ENCODE results near the gene USP27X. TPM values are rescaled to one million over a fixed set of nuclear protein-coding genes. Genes with fewer than 3 reads are reported as not detected.

The USP27X gene
- polyA plus RNA-seq, 1 experiment: 4.2 TPM

DNA sequence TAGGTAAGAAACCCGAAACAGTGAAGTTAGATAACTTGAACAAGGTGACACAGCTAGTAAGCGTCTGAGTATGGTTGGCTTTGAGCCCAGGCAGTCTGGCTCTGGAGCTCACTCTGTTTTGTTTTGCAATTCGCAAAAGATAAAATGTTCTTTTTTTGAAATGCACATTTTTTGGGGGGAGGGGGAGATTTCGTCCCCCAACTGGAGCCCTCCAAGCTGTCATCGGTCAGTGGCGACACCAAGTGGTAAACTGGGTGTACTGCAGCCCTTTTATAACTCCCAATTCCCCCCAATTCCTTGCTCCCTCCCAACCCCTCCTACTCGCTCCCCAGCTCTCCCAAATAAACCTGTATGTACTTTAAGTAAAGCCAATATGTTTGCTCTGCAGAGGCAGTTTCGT, 40.3 kb downstream of the USP27X start:
- Histone ChIP-seq H3K27ac (ENCODE audit: low read depth, low read length) (no peak overlapping the region), H3K27me3 (ENCODE audit: control insufficient read depth, insufficient read depth, low read length) (no peaks in the 10 kb centered on the region), H3K4me3 (ENCODE audit: low read depth, low read length) (no peak overlapping the region), H3K9me3 (ENCODE audit: control insufficient read depth, insufficient read depth, low read length) (no peaks in the 10 kb centered on the region; the same call in 1 of the 2 replicates)
- POLR2A ChIA-PET: no interaction called here
- CTCF ChIA-PET: interaction anchor here (0.7 to 1.9 kb wide), 19 partner anchors 9 to 664 kb away, joined by 3 to 16 read pairs (median 4); partner anchors contain the start of genes CCNB3 and USP27X
- DNase-seq (ENCODE audit: low read depth, low spot score): no peak
- TF ChIP-seq, protein P1, sequence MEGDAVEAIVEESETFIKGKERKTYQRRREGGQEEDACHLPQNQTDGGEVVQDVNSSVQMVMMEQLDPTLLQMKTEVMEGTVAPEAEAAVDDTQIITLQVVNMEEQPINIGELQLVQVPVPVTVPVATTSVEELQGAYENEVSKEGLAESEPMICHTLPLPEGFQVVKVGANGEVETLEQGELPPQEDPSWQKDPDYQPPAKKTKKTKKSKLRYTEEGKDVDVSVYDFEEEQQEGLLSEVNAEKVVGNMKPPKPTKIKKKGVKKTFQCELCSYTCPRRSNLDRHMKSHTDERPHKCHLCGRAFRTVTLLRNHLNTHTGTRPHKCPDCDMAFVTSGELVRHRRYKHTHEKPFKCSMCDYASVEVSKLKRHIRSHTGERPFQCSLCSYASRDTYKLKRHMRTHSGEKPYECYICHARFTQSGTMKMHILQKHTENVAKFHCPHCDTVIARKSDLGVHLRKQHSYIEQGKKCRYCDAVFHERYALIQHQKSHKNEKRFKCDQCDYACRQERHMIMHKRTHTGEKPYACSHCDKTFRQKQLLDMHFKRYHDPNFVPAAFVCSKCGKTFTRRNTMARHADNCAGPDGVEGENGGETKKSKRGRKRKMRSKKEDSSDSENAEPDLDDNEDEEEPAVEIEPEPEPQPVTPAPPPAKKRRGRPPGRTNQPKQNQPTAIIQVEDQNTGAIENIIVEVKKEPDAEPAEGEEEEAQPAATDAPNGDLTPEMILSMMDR (IDR thresholded peaks at IDR 0.05; ENCODE audit: low read depth, low read length): peak; percentile 69

DNA sequence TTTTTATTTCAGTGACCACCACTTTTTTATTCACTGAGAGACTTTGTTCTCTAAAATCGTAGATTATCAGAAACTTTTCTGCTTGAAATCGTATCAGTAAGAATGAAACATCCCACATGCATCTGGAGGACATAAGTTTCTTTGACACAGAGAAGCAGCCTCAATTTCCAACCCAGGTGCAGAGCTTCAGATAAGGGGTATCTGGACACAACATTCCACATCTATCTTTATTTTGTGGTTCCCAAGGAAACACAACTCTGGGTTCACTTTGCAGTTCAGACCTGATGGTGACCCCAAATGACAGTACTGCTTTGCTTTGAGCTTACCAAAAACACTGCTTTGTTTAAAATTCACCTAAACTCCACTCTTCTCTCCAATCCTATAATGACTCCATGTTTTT, 41.8 kb downstream of the USP27X start:
- ChIA-PET CTCF (interaction anchor here (1.0 to 2.2 kb wide), 5 partner anchors 37 to 283 kb away, joined by 3 to 6 read pairs (median 3); partner anchors contain the start of genes CCNB3 and USP27X), POLR2A (no interaction called here)
- Histone ChIP-seq H3K9me3 (ENCODE audit: control insufficient read depth, insufficient read depth, low read length) (no peaks in the 10 kb centered on the region; the same call in 1 of the 2 replicates), H3K27ac (ENCODE audit: low read depth, low read length) (no peak overlapping the region), H3K27me3 (ENCODE audit: control insufficient read depth, insufficient read depth, low read length) (no peaks in the 10 kb centered on the region), H3K4me3 (ENCODE audit: low read depth, low read length) (no peak overlapping the region)
- DNase-seq (ENCODE audit: low read depth, low spot score): no peak
- TF ChIP-seq, protein P1 (IDR thresholded peaks at IDR 0.05; ENCODE audit: low read depth, low read length): no peak

DNA sequence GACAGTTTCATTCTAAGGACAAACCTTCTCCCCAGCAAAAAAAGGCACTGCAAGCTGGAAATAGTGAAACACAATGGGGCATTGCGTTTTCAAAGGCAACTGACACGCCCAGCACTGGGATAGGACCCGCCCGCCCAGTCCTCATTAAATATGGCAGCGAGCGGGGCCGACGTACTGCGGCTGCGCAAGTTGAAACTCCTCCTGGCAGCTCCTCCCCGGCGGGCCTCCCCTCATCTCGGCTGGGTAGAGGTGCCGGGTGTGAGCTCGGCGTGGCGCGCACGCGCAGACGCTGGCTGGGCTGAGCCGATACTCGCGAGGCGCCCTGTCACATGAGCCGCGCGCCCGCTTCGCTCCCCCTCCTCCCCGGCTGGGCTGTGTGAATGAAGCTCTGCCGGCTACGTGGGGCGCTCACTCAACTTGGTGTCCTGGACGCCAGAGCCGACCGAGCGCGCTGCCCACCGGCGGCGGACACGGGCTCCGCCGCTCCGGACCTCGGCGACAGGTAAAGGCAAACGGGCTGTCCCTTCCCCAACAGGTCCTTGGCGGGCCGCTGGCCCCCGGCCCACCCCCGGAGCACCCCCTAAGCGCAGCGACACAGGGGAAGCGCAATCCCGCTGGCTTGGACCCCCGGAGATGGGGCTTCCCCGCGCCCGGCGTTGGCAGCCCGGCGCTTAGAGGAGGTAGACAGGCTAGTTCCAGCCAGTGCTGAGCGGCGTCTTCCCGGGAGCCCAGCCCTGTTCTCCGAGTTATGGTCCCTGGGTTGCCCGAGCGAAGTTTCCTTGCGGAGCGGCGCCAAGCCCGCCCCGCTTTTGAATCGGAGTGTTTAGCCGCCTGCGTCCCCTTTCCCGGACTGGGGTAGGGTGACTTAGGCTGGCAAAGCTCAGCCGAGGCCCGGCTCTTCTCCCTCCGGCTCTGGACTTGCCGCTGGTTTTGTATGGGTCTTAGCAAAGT, 43.3 kb downstream of the USP27X start, which contains the start of gene CLCN5:
TSS of gene CLCN5 (plus strand) at position 306 of the 951 bp plus-strand sequence. CDS start 2,703 bp downstream, outside the sequence.
- TF ChIP-seq, protein P1 (IDR thresholded peaks at IDR 0.05; ENCODE audit: low read depth, low read length): no peak
- Histone ChIP-seq H3K27ac (ENCODE audit: low read depth, low read length) (no peak within 1 kb of the TSS), H3K27me3 (ENCODE audit: control insufficient read depth, insufficient read depth, low read length) (no peaks in the 10 kb centered on the region), H3K4me3 (ENCODE audit: low read depth, low read length) (peak within 1 kb of the TSS; percentile 66), H3K9me3 (ENCODE audit: control insufficient read depth, insufficient read depth, low read length) (no peaks in the 10 kb centered on the region; the same call in 1 of the 2 replicates)
- POLR2A ChIA-PET: interaction anchor here (0.6 to 0.9 kb wide), 3 partner anchors 27 to 1840 kb away, joined by 3 read pairs; no protein-coding TSS in a partner anchor
- peak; percentile 85 for DNase-seq (ENCODE audit: low read depth, low spot score)
- CTCF ChIA-PET: interaction anchor here (0.5 to 2.2 kb wide), 4 partner anchors 29 to 44 kb away, joined by 3 to 5 read pairs (median 3); no protein-coding TSS in a partner anchor

DNA sequence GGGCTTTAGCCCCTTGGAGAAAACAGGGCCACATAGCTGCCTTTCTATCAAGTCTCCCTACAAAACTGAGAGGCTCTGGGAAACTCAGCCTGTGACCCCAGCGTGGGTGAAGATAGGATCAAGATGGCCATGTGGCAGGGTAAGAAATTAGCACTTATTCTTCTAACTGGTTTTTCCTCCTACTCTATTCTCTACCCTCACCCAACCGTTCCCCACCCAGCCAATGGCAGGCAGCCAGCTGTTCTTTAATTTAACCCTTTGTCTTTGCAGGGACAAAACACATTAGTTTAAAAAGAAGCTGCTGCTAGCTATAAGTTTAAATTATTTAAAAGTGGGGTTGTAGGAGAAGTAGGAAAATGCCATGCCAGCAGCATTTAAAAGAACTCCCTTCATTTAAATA, 45.9 kb downstream of the USP27X start:
- CTCF ChIA-PET: interaction anchor here (2.9 kb wide), 1 partner anchor 41 kb away, joined by 9 read pairs; no protein-coding TSS in a partner anchor
- POLR2A ChIA-PET: no interaction called here
- TF ChIP-seq, protein P1 (IDR thresholded peaks at IDR 0.05; ENCODE audit: low read depth, low read length): no peak
- H3K4me3 ChIP-seq (ENCODE audit: low read depth, low read length): no peak overlapping the region
- no peak overlapping the region for H3K27ac ChIP-seq (ENCODE audit: low read depth, low read length)
- DNase-seq (ENCODE audit: low read depth, low spot score): no peak
- H3K9me3 ChIP-seq (ENCODE audit: control insufficient read depth, insufficient read depth, low read length): no peaks in the 10 kb centered on the region; the same call in 1 of the 2 replicates
- H3K27me3 ChIP-seq (ENCODE audit: control insufficient read depth, insufficient read depth, low read length): no peaks in the 10 kb centered on the region
